ENCODE measurements around the gene SLC13A4.

DNA sequence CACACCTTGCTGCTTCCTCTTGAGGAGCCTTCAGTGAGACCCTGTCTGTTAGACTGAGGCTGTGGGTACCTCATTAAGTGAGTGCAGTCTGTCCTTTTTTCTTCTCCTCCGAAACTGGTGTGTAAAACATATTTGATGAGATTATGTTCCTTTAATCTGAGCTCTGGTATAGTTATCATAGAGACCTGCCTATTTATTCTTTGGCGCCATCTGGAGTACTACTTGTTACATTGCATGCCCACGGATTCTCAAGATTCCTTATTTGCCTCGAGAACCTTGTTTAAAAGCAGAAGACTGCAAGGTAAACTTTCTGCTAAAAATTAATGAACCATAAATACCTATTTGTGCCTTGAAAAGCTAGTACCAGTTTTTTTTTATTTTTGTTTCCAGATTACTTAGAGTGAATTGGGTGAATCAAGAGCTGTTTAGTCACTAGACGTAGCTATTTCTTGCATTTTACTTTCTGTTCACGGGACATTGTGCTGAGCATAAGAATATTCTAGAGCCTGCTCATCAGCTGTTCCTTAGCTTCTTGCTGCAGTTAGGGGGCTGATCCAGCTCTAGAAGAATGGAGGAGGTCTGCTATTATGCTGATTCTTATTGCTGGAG, 82.6 kb downstream of the SLC13A4 start:
- TF ChIP-seq, protein P1, sequence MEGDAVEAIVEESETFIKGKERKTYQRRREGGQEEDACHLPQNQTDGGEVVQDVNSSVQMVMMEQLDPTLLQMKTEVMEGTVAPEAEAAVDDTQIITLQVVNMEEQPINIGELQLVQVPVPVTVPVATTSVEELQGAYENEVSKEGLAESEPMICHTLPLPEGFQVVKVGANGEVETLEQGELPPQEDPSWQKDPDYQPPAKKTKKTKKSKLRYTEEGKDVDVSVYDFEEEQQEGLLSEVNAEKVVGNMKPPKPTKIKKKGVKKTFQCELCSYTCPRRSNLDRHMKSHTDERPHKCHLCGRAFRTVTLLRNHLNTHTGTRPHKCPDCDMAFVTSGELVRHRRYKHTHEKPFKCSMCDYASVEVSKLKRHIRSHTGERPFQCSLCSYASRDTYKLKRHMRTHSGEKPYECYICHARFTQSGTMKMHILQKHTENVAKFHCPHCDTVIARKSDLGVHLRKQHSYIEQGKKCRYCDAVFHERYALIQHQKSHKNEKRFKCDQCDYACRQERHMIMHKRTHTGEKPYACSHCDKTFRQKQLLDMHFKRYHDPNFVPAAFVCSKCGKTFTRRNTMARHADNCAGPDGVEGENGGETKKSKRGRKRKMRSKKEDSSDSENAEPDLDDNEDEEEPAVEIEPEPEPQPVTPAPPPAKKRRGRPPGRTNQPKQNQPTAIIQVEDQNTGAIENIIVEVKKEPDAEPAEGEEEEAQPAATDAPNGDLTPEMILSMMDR (tag by site-specific recombination; IDR thresholded peaks at IDR 0.05), result no peak
- TF ChIP-seq ZNF560 (tag by site-specific recombination; IDR thresholded peaks at IDR 0.05; ENCODE audit: borderline replicate concordance) (no peak), ZBTB1 (tag by site-specific recombination; IDR thresholded peaks at IDR 0.05) (no peak), ZSCAN16 (tag by site-specific recombination; IDR thresholded peaks at IDR 0.05) (no peak), ZNF830 (tag by site-specific recombination; IDR thresholded peaks at IDR 0.05; ENCODE audit: low read depth) (no peak), ZNF792 (tag by site-specific recombination; IDR thresholded peaks at IDR 0.05) (no peak), ZBTB20 (tag by site-specific recombination; IDR thresholded peaks at IDR 0.05) (no peak), ZNF654 (tag by site-specific recombination; IDR thresholded peaks at IDR 0.05; ENCODE audit: low read depth) (peak; percentile 28)
- TF ChIP-seq, protein P2, sequence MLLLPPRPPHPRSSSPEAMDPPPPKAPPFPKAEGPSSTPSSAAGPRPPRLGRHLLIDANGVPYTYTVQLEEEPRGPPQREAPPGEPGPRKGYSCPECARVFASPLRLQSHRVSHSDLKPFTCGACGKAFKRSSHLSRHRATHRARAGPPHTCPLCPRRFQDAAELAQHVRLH (tag by site-specific recombination; IDR thresholded peaks at IDR 0.05), result no peak
- TF ChIP-seq, protein P3, sequence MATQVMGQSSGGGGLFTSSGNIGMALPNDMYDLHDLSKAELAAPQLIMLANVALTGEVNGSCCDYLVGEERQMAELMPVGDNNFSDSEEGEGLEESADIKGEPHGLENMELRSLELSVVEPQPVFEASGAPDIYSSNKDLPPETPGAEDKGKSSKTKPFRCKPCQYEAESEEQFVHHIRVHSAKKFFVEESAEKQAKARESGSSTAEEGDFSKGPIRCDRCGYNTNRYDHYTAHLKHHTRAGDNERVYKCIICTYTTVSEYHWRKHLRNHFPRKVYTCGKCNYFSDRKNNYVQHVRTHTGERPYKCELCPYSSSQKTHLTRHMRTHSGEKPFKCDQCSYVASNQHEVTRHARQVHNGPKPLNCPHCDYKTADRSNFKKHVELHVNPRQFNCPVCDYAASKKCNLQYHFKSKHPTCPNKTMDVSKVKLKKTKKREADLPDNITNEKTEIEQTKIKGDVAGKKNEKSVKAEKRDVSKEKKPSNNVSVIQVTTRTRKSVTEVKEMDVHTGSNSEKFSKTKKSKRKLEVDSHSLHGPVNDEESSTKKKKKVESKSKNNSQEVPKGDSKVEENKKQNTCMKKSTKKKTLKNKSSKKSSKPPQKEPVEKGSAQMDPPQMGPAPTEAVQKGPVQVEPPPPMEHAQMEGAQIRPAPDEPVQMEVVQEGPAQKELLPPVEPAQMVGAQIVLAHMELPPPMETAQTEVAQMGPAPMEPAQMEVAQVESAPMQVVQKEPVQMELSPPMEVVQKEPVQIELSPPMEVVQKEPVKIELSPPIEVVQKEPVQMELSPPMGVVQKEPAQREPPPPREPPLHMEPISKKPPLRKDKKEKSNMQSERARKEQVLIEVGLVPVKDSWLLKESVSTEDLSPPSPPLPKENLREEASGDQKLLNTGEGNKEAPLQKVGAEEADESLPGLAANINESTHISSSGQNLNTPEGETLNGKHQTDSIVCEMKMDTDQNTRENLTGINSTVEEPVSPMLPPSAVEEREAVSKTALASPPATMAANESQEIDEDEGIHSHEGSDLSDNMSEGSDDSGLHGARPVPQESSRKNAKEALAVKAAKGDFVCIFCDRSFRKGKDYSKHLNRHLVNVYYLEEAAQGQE (tag by site-specific recombination; IDR thresholded peaks at IDR 0.05), result no peak
